Right lobe of liver (tissue), 4 donors: ENCODE measurements around the gene CEND1.

Source experiments
- POLR2A ChIP-seq: fragments of 450-650 bp; IDR thresholded peaks from one replicate; pipeline ENCODE4 v1.6.1; 2017; ENCODE audit warnings: antibody characterized with exemption, mild to moderate bottlenecking
- TF ChIP-seq, protein P1 (sequence below), 4 donors: fragments of 200-600 bp in 3 of 4; fragments of 450-650 bp in 1 of 4; IDR thresholded peaks; one replicate each; pipeline versions ENCODE4 v1.5.1 to v1.8.0; 2016 to 2022; ENCODE audit warnings: antibody characterized with exemption in 4 of 4, mild to moderate bottlenecking in 2 of 4
- donor health status: DM: no; HTN: no; CAD: no.
- donor health status: DM: no; HTN: no; CAD: no.
- donor health status: DM: no; HTN: yes; CAD: no.

DNA sequence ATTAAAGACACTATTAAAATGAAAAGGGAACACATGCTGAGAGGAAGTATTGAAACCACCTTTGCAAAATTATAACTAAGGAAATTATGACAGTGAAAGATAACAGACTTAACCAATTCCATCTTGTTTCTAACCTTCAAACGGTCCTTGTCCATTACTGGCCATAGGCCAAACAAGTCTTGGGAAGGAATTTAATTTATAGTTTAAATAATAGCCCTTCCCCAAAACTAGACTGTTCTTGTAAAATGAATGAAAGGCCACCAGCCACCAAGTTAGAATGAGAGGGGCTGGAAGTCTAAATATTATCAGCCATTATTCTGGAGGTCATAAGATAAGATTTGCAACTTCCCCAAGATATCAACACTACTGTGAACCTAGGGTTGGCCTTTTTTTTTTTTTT, 44.5 kb downstream of the CEND1 start:
- TF ChIP-seq, protein P1, sequence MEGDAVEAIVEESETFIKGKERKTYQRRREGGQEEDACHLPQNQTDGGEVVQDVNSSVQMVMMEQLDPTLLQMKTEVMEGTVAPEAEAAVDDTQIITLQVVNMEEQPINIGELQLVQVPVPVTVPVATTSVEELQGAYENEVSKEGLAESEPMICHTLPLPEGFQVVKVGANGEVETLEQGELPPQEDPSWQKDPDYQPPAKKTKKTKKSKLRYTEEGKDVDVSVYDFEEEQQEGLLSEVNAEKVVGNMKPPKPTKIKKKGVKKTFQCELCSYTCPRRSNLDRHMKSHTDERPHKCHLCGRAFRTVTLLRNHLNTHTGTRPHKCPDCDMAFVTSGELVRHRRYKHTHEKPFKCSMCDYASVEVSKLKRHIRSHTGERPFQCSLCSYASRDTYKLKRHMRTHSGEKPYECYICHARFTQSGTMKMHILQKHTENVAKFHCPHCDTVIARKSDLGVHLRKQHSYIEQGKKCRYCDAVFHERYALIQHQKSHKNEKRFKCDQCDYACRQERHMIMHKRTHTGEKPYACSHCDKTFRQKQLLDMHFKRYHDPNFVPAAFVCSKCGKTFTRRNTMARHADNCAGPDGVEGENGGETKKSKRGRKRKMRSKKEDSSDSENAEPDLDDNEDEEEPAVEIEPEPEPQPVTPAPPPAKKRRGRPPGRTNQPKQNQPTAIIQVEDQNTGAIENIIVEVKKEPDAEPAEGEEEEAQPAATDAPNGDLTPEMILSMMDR (IDR thresholded peaks at IDR 0.05): no peak
- TF ChIP-seq POLR2A: no peak
